Esophagus squamous epithelium (tissue), 5 donors: ENCODE measurements around the gene ARMCX2. TPM values are rescaled to one million over a fixed set of nuclear protein-coding genes. Genes with fewer than 3 reads are reported as not detected.

Experiments used
- DNase-seq: peaks from one replicate; lab custom pipeline; 2025; lab: John Stamatoyannopoulos, UW
- H3K27ac ChIP-seq, 4 donors: fragments of 200-600 bp; sonication (generic); one replicate each; pipeline ENCODE4 v1.5.1; 2016 to 2019; ENCODE audit warnings: mild to moderate bottlenecking in 1 of 4
- H3K27me3 ChIP-seq, 4 donors: fragments of 200-600 bp; sonication (generic); 1 replicate in 3 of 4; 2 replicates in 1 of 4; pipeline versions ENCODE4 v1.5.1 to v1.6.0; 2017 to 2021; ENCODE audit warnings: antibody characterized with exemption in 1 of 4
- H3K36me3 ChIP-seq, 3 donors: fragments of 200-600 bp; sonication (generic); one replicate each; pipeline ENCODE4 v1.5.1; 2016 to 2019
- H3K4me1 ChIP-seq, 3 donors: fragments of 200-600 bp; sonication (generic); one replicate each; pipeline ENCODE4 v1.5.1; 2017 to 2019
- H3K4me3 ChIP-seq, 4 donors: fragments of 200-600 bp; sonication (generic); 1 replicate in 3 of 4; 2 replicates in 1 of 4; pipeline ENCODE4 v1.5.1; 2016 to 2019; ENCODE audit warnings: mild to moderate bottlenecking in 2 of 4, moderate library complexity in 1 of 4
- H3K9me3 ChIP-seq, 3 donors: fragments of 200-600 bp; sonication (generic); one replicate each; pipeline ENCODE4 v1.5.1; 2016 to 2019
- CTCF ChIP-seq, 6 experiments: fragments of 450-650 bp in 4 of 6; fragments of 200-600 bp in 2 of 6; sonication (generic) in 2 of 6; IDR thresholded peaks; one replicate each; pipeline ENCODE4 v1.5.1; 2016 to 2019; ENCODE audit warnings: antibody characterized with exemption in 6 of 6, mild to moderate bottlenecking in 4 of 6, moderate library complexity in 4 of 6
- POLR2A ChIP-seq, 4 donors: fragments of 450-650 bp; IDR thresholded peaks; one replicate each; pipeline ENCODE4 v1.6.1; 2017; ENCODE audit warnings: antibody characterized with exemption in 4 of 4, mild to moderate bottlenecking in 4 of 4, moderate library complexity in 3 of 4
- WGBS, 2 donors: methylation state at CpG; one replicate each; pipeline ENCODE4 v1.1.5; 2018; 5-methylcytosine and 5-hydroxymethylcytosine counted together
- intact Hi-C: fragments of 100-400 bp; cut with DNase I; formaldehyde crosslinking; loops from one replicate; pipeline ENCODE4 v1.15.0; 2022
- total RNA-seq, 4 donors: library from RNA; depleted of rRNA; stranded (reverse); fragments of >200 nt; gene quantifications; one replicate each; pipeline ENCODE4 v1.1.0, GENCODE V29; 2016
- donor health status: DM: yes; HTN: yes; CAD: no.

Gene ARMCX2
- 10 to 100 TPM in 2 of 4 donors, 1 to 10 TPM in 2; 1.9 to 15.4 (median 8.1) TPM for total RNA-seq

- 5 to 47% methylated on average over 5 to 22 of the region's 22 CpGs for WGBS, 2 donors
- Histone ChIP-seq H3K36me3 (peaks cover 0 to 16% (median 0%) of the 10 kb centered on the region in 3 donors), H3K4me3 (peak within 1 kb of the TSS; percentile 40 to 72 (median 58)), H3K27ac (peak within 1 kb of the TSS in 3 of 4 donors; percentile 68 to 82 (median 78)), H3K27me3 (no peaks in the 10 kb centered on the region), H3K4me1 (peaks cover 0 to 13% (median 0%) of the 10 kb centered on the region in 3 donors), H3K9me3 (no peaks in the 10 kb centered on the region)
- intact Hi-C loops = no loop called here
- no peak for DNase-seq
- TF ChIP-seq CTCF (IDR thresholded peaks at IDR 0.05) = no peak
- TF ChIP-seq POLR2A (IDR thresholded peaks at IDR 0.05) = peak in 2 of 4 donors; percentile 45 to 51
Observed at GRCh38 chrX:101659601-101660063, at the start of gene ARMCX2. Gene ARMCX2 (minus strand): TSS chrX:101659850. CDS start chrX:101657588, 2,262 bp downstream.

GRCh38 chrX:101709384-101709783, 49.7 kb upstream of the ARMCX2 start:
- H3K27me3 ChIP-seq = no peaks in the 10 kb centered on the region
- no peak for DNase-seq
- intact Hi-C loops = no loop called here
- no peaks in the 10 kb centered on the region for H3K36me3 ChIP-seq
- H3K27ac ChIP-seq = no peak overlapping the region
- H3K9me3 ChIP-seq = no peaks in the 10 kb centered on the region
- H3K4me1 ChIP-seq = no peaks in the 10 kb centered on the region
- H3K4me3 ChIP-seq = no peak overlapping the region
- TF ChIP-seq CTCF (IDR thresholded peaks at IDR 0.05) = no peak
- TF ChIP-seq POLR2A (IDR thresholded peaks at IDR 0.05) = no peak
- 72 to 85% methylated on average over 2 to 3 of the region's 3 CpGs for WGBS, 2 donors

GRCh38 chrX:101708163-101708562, 48.5 kb upstream of the ARMCX2 start:
- no peak for DNase-seq
- TF ChIP-seq CTCF (IDR thresholded peaks at IDR 0.05) = no peak
- TF ChIP-seq POLR2A (IDR thresholded peaks at IDR 0.05) = no peak

GRCh38 chrX:101693476-101693875, 33.8 kb upstream of the ARMCX2 start:
- Histone ChIP-seq H3K4me1 (no peaks in the 10 kb centered on the region), H3K4me3 (no peak overlapping the region), H3K9me3 (no peaks in the 10 kb centered on the region), H3K27ac (no peak overlapping the region), H3K27me3 (no peaks in the 10 kb centered on the region), H3K36me3 (no peaks in the 10 kb centered on the region)
- TF ChIP-seq POLR2A (IDR thresholded peaks at IDR 0.05) (no peak), CTCF (IDR thresholded peaks at IDR 0.05) (no peak)
- intact Hi-C loops = no loop called here
- no peak for DNase-seq
- 51 to 61% methylated on average over 3 to 4 of the region's 4 CpGs for WGBS, 2 donors

More at GRCh38 chrX:101708163-101708562, 48.5 kb upstream of the ARMCX2 start:
- no peaks in the 10 kb centered on the region for H3K9me3 ChIP-seq
- intact Hi-C loops = no loop called here
- H3K4me3 ChIP-seq = no peak overlapping the region
- no peak overlapping the region for H3K27ac ChIP-seq
- WGBS, 2 donors = 30 to 58% methylated on average over 2 to 3 of the region's 3 CpGs
- no peaks in the 10 kb centered on the region for H3K27me3 ChIP-seq
- H3K4me1 ChIP-seq = no peaks in the 10 kb centered on the region
- no peaks in the 10 kb centered on the region for H3K36me3 ChIP-seq

GRCh38 chrX:101691835-101692234, 32.2 kb upstream of the ARMCX2 start:
- intact Hi-C loops = no loop called here
- no peak overlapping the region for H3K27ac ChIP-seq
- H3K9me3 ChIP-seq = no peaks in the 10 kb centered on the region
- H3K27me3 ChIP-seq = no peaks in the 10 kb centered on the region
- no peak overlapping the region for H3K4me3 ChIP-seq
- H3K36me3 ChIP-seq = no peaks in the 10 kb centered on the region
- H3K4me1 ChIP-seq = no peaks in the 10 kb centered on the region
- no peak for DNase-seq
- 19 to 54% methylated on average over 1 of the region's 1 CpG for WGBS, 2 donors
- TF ChIP-seq POLR2A (IDR thresholded peaks at IDR 0.05) (no peak), CTCF (IDR thresholded peaks at IDR 0.05) (no peak)
